ENCODE data around the gene SAPCD2.

Gene SAPCD2

DNA sequence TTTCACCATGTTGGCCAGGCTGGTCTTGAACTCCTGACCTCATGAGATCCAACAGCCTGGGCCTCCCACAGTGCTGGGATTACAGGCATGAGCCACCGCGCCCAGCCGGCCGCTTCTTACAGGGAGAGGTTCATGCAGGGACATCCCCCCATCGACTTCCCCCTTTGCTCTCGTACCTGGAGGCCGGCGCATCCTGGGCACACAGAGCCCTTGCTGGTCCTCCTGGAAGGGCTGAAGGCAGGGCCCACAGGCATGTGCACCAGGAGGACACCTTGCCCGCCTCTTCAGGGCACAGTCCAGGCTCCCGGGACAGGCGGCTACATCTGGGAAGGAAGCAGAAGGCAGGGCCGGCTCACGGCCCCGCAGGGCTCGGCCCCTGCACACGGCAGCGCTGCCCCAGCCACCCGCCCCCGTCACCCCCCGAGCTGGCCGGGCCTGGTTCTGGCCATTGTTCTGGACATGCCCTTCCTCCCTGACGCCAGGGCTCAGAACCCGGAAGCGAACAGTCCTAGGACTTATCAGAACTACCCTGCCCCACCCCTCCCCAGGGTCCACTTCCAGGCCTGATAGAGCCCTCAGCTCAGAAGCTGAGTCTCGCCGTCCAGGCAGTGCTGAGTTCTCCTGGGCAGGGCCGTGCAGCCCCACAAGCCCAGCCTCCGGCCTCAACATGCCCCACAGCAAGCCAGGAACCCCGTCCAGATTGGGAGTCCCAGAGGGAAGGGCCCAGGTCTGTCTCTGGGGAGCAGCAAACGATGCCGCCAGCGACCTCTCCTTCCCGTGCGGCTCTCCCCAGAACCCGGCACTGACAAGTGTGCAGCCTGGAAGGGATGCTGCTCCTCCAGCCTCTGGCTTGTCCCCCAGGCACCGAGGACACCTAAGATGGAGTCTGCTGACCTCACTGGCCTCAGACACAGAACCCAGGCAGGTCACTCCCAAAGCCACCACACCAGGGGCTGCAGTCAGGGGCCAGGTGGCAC is 27.3 kb downstream of the SAPCD2 start:
- TF ChIP-seq, protein P1, sequence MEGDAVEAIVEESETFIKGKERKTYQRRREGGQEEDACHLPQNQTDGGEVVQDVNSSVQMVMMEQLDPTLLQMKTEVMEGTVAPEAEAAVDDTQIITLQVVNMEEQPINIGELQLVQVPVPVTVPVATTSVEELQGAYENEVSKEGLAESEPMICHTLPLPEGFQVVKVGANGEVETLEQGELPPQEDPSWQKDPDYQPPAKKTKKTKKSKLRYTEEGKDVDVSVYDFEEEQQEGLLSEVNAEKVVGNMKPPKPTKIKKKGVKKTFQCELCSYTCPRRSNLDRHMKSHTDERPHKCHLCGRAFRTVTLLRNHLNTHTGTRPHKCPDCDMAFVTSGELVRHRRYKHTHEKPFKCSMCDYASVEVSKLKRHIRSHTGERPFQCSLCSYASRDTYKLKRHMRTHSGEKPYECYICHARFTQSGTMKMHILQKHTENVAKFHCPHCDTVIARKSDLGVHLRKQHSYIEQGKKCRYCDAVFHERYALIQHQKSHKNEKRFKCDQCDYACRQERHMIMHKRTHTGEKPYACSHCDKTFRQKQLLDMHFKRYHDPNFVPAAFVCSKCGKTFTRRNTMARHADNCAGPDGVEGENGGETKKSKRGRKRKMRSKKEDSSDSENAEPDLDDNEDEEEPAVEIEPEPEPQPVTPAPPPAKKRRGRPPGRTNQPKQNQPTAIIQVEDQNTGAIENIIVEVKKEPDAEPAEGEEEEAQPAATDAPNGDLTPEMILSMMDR (IDR thresholded peaks at IDR 0.05; ENCODE audit: poor library complexity, severe bottlenecking): no peak
- Histone ChIP-seq H3K4me3 (ENCODE audit: severe bottlenecking) (no peak overlapping the region), H3K27ac (ENCODE audit: poor library complexity, severe bottlenecking) (no peak overlapping the region), H3K36me3 (ENCODE audit: low read depth) (peaks cover 9% of the 10 kb centered on the region), H3K27me3 (ENCODE audit: insufficient read depth, poor library complexity, severe bottlenecking) (no peaks in the 10 kb centered on the region), H3K9me3 (ENCODE audit: severe bottlenecking) (no peaks in the 10 kb centered on the region), H3K4me1 (ENCODE audit: insufficient read depth, poor library complexity, severe bottlenecking) (no peaks in the 10 kb centered on the region)
- ATAC-seq (ENCODE audit: low read depth): no peak
- no peak for DNase-seq (ENCODE audit: low spot score)

DNA sequence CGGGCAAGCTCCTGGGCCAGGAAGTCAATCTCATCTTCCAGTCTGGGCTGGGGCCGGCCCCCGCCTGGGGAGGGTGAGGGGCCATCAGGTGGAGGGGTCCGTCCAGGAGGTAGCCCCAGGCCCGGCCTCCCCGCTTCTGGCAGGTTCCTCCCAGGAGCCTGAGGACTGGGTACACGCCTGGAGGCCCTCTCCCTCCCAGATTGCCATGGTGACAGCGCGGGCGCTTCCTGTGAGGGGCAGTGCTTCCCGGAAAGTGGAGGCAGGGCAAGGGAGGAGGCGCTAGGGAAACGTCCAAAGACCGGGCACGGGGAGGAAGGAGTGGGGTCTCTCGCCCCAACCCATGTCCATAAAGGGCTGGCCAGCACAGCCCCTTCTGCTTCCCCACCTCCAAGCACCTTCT is 29.2 kb downstream of the SAPCD2 start:
- H3K27me3 ChIP-seq (ENCODE audit: insufficient read depth, poor library complexity, severe bottlenecking): no peaks in the 10 kb centered on the region
- DNase-seq (ENCODE audit: low spot score) (no peak), ATAC-seq (ENCODE audit: low read depth) (no peak)
- H3K36me3 ChIP-seq (ENCODE audit: low read depth): peaks cover 9% of the 10 kb centered on the region
- TF ChIP-seq, protein P1 (IDR thresholded peaks at IDR 0.05; ENCODE audit: poor library complexity, severe bottlenecking): no peak
- H3K27ac ChIP-seq (ENCODE audit: poor library complexity, severe bottlenecking): no peak overlapping the region
- H3K9me3 ChIP-seq (ENCODE audit: severe bottlenecking): no peaks in the 10 kb centered on the region
- H3K4me1 ChIP-seq (ENCODE audit: insufficient read depth, poor library complexity, severe bottlenecking): no peaks in the 10 kb centered on the region
- no peak overlapping the region for H3K4me3 ChIP-seq (ENCODE audit: severe bottlenecking)

DNA sequence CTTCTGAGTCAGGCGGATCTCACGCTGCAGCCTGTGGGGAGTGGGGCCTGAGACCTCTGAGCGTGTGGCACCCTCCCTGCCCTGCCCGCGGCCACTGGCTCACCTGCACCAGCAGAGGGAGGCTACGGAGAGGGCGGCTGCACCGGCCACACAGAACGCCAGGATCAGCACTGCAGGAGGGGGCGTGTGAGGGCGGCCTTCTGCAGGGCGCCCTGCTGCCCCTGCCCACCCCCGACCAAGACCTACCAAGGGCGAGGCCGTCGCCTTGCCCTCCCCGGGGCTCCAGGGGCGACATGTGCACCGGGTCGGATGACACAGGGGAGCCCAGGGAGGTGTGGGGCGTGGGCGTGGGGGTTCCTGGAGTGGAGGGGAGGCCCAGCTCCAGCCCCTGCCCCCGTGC is 29.8 kb downstream of the SAPCD2 start:
- DNase-seq (ENCODE audit: low spot score): no peak
- Histone ChIP-seq H3K36me3 (ENCODE audit: low read depth) (peaks cover 9% of the 10 kb centered on the region), H3K27ac (ENCODE audit: poor library complexity, severe bottlenecking) (no peak overlapping the region), H3K9me3 (ENCODE audit: severe bottlenecking) (no peaks in the 10 kb centered on the region), H3K4me3 (ENCODE audit: severe bottlenecking) (no peak overlapping the region), H3K4me1 (ENCODE audit: insufficient read depth, poor library complexity, severe bottlenecking) (no peaks in the 10 kb centered on the region), H3K27me3 (ENCODE audit: insufficient read depth, poor library complexity, severe bottlenecking) (no peaks in the 10 kb centered on the region)
- no peak for ATAC-seq (ENCODE audit: low read depth)
- TF ChIP-seq, protein P1 (IDR thresholded peaks at IDR 0.05; ENCODE audit: poor library complexity, severe bottlenecking): no peak

DNA sequence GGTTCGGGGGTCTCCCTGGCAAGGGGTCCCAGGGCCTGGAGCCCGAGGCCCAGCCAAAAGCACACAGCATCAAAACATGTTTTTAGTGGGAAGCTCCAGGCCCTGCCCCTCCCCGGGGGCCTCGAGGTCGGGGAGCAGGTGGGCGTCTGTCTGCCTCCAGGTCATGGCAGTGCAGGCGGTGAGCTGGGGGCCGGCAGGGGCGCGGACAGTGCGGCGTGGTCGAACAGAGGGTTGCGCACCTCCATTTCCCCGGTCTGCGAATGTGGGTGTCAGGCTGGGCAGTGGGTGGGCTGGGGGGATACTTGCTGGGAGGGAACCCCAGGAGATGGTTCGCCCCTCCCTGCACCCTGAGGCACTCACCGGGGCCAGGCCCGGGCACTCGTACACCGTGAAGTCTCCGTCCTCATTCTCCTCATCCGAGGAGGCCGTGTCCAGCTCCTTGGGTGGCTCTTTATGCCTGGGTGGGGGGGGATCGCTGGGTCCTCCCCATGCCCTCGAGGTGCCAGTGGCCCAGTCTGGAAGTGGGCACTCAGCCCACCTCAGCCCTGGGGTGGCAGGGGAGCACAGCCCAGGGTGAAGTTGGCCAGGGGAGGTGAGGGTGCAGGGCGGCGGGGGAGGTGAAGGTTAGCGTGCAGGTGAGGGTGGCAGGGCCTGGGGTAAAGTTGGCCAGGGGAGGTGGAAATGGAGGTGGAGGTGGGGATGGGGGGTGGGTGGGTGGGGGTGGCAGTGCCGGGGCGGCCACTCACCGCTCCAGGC is 30.6 kb downstream of the SAPCD2 start:
- Histone ChIP-seq H3K27ac (ENCODE audit: poor library complexity, severe bottlenecking) (no peak overlapping the region), H3K27me3 (ENCODE audit: insufficient read depth, poor library complexity, severe bottlenecking) (no peaks in the 10 kb centered on the region), H3K4me1 (ENCODE audit: insufficient read depth, poor library complexity, severe bottlenecking) (peaks cover under 1% of the 10 kb centered on the region), H3K36me3 (ENCODE audit: low read depth) (peaks cover 9% of the 10 kb centered on the region), H3K9me3 (ENCODE audit: severe bottlenecking) (no peaks in the 10 kb centered on the region), H3K4me3 (ENCODE audit: severe bottlenecking) (no peak overlapping the region)
- TF ChIP-seq, protein P1 (IDR thresholded peaks at IDR 0.05; ENCODE audit: poor library complexity, severe bottlenecking): no peak
- ATAC-seq (ENCODE audit: low read depth) (no peak), DNase-seq (ENCODE audit: low spot score) (no peak)
